KG1 (cell line): ENCODE results near the gene TEKT4.
"Not testable (repeated sequence)": the region's sequence is repeated elsewhere in the genome, so short reads cannot be mapped to it uniquely, and the experiment has no call there.

ENCODE experiments used
- DNase-seq: peaks from one replicate; lab custom pipeline; 2025; lab: John Stamatoyannopoulos, UW

TEKT4 gene

DNA sequence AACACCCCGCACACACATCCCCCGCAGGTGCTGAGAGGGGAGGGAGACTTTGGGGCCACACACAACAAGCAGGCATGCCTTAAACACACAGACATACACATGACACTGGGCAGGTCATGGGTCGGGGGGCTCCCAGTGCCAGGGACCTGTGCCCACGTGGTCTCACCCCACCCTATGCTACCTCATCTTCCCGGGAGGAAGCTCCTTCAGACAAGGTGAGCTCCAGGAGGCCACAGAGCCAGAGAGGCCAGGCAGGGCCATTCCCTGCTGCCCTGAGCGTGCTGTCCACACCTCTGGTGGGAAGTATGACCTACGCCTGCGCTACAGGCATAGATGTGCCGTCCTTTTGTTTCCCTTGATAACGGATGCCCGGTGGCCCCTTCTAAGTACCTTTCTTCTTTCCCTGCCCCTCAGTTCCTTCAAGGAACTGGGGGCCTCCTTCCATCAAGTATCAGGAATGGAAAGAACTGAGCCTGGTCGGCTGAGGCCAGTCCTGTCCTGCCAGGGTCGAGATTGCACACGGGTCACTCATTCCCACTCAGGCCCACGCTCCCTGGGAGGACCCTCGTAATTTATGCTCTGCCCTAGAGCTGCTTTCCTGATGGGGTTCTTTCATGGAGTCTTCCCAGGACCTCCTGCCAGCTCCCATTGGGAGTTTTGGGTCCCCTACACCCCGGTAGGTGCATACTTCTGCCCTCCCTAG, 4.7 kb downstream of the TEKT4 start:
- DNase-seq: no peak

DNA sequence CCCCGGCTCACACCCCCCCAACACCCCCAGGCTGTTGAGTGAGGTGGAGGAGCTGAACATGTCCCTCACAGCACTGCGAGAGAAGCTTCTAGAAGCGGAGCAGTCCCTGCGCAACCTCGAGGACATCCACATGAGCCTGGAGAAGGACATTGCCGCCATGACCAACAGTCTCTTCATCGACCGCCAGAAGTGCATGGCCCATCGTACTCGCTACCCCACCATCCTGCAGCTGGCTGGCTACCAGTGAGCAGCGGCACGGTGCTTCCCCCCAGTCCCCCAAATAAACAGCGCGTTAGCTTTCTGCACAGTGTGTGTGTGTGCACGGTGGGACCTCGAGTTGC, 5.3 kb downstream of the TEKT4 start:
- no peak for DNase-seq

DNA sequence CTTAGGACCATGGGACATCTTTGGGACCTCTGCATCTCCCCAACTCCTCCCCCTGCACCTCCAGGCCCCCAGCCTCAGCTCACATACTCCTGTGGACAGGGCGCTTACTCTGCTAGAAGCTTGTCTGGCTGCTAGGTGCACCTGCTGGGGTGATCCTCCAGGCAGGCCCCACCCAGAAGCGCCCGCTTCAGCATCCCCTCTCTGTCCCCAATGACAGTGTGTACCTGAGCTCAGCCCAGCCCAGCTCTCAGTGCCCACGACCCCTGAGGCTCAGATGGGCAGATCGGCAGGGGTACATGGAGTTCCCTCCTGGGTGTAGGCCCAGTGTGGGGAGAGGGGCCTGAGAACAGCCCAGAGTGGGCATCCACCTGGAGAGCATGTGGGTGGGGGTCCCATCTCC, 5.9 kb downstream of the TEKT4 start:
- DNase-seq: no peak

DNA sequence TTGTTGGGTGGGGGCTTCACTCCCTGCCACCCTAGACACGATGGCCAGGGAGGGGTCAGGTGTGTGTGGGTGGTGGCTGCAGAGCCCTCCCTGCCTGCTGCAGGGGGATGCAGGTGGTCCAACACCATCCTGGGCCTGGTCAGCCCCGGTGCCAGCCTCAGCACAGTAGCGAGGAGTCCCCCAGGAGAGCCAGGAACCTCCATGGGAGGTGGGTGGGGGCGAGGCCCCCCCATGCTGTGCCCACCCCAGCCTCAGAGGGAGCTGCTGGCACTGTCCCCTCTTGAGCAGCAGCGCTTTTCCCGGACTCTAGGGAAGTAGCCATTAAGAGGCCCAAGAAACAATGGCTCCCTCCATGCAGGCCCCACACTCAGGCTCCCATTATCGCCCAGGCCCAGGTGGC, 7.3 kb downstream of the TEKT4 start:
- not testable (repeated sequence) for DNase-seq

DNA sequence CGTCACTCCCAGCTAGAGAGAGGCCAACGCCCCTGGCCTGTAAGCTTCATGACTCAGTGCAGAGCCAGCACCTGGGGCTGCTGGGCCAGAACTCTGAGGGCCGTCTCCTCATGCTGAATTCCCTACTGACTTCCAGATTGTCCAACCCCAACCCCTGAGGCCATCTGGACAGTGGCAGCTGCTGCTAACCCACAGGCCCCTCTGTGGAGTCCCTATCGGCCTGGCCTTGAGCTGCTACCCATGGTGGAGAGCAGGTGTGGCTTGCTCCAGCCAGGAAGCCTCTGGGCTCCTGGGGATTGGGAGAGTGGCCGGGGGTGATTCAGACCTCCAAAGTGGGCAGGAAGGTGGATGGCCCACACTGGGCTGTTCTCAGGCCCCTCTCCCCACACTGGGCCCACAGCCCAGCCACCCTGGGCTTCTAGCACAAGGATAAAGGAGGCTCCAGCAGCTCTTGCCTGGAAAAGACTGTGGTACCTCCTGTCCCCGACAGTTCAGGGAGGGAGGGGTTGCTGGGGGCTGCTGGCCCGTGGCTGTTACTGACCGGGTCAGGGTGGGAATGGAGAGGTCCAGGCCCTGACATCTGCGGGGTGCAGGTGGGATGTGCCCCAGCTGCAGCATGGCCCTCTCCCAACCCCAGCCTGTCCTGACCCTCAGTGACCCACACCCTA, 8.2 kb downstream of the TEKT4 start:
- no peak for DNase-seq

DNA sequence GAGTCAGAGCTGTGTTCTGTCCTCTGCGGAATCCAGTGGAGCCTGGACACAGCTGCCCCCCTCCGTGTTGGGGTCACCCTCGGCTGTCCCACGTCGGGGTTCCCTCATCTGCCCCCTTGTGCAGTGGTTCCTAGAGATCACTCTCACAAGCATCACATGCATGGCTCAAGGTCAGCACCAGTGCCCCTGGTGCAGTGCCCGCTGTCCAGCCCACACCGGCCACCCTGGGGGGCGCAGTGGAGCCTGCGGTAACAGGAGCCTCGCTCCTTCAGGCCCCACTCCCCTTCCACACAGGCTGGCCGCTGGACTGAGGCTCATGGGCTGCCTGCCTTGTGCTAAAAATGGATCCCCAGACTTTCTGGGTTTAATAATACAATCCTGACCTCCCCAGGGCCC, 8.8 kb downstream of the TEKT4 start:
- DNase-seq: no peak

DNA sequence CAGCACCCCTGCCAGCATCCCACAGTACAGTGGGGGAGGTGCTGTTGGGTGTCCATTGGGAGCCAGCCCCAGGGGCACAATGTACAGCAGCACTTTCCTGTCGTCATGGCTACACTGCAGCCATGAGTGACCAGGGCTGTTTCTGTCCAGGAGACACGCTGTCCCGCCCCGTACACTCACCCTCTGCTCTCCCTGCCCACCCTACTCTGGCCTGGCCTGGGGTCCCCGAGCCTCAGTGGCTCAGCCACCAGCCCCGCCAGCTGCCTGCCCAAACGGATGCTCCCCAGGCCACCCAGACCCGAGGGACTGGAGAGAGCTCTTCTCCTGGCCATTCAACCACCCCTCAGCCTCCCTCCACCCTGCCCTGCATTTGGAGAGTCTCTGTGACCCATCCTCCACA, 9.3 kb downstream of the TEKT4 start:
- no peak for DNase-seq

DNA sequence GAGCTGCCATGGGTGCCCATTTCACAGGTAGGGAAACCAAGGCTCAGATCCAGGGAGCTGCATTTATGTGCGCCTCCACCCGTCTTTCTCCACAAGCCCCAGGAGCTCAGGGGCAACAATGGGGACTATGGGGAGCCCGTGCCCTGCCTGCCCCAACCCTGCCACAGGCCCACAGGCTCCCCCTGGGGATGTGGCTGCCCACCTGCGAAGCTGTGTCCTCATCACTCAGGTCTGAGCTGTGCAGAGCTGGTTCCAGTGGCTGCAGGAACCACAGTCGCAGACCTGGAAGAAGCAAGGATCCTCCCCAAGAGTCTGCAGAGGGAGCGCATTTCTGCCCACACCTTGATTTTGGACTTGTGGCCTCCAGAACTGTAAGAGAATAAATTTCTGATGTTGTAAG, 9.8 kb downstream of the TEKT4 start:
- no peak for DNase-seq

DNA sequence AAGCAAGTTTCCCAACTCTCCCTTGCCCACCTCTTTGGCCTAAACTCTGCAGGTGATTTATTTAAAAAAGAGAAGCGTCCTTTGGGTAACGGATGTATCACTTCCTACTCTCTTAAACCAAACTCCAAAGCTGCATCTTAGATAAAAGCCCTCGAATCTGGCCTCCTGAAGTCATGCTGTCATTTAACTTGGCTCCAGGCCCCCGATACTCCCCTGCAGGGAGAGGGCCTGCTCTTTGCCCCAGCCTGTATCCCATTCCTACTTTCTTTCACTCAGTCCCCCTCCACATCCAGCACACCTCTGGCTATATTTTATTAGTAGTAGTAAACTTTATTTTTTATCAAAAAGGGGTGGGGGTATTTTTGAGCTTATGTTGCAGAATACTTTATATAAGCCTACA, 19.0 kb downstream of the TEKT4 start:
- DNase-seq: no peak

DNA sequence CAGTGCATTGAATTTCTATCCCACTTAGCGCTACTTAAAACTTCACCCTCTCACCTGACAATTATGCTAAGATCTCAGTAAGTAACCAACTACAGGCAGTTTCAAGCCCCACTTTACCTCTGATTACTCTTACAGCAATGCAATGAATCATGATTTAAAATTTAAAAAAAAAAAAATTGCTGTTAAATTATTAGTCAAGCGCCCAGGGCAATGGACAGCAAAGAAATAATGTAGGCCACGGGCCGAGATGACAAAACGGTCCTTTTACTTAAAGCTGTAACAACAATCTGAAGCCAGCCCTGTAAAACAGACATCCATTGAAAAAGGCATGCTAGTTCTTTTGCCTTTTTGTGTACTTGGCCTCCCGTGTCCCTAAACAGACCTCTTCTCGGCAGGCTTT, 24.0 kb downstream of the TEKT4 start:
- not testable (repeated sequence) for DNase-seq

DNA sequence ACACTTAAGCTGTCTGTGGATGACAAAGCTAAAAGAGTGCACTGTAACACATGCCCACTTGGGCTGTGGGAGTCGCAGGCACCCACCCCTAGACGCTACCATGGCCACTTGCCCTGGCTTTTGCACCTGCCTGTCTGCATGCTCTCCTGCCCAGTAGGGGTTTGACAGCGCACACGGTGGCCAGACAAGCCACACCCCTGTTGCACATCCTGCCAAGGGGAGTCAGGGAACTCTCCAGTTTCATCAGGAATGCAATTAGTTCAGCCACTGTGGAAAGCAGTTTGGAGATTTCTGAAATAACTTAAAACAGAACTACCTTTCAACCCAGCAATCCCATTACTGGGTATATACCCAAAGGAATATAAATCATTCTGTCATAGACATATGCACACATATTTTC, 35.7 kb downstream of the TEKT4 start:
- not testable (repeated sequence) for DNase-seq

DNA sequence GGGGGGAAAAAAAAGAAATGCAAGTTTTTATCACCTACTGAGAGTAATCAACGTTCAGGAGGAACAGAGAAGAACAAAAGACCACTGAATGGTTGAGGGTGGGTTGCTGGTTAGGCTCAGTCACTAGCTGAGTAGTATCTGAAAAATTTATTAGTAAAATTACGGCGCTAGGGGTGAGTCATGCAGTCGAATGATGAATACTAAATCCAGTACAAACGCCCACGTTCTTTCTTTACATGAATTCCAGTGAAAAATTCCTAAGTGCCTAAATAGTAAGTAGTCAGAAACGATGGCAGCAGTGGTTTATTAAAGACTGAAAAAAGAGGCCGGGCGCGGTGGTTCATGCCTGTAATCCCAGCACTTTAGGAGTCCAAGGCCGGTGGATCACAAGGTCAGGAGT, 52.0 kb downstream of the TEKT4 start:
- no peak for DNase-seq

DNA sequence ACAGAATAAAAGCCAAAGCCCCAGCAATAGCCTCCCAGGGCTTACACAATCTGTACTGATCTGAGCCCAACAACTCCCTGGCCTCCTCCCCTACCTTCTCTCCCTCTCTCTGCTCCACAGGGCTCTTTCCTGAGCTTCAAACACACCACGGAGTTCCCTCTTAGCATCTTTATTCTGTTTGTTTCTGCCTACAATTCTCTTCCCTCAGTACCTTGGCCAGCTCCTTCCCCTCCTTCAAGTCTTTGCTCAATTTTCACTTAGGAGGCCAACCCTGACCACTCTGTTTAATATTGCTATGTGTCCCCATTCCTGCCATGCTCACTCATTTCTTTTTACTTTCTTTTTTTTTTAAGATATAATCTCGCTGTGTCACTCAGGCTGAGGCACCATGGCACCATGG, 53.8 kb downstream of the TEKT4 start:
- not testable (repeated sequence) for DNase-seq
